A549 treated with dexamethasone at 1 μM for 4 hours (cell line): ENCODE results near the gene DPP9. TPM values are rescaled to one million over a fixed set of nuclear protein-coding genes. Genes with fewer than 3 reads are reported as not detected.

Experiments
- total RNA-seq: library from RNA; stranded (reverse); fragments of 200-300 nt; extraction: Qiagen RNA extraction; gene quantifications from 5 replicates; pipeline ENCODE4 v1.2.3, GENCODE V29; 2022

The DPP9 gene
- total RNA-seq = 49.3 to 65.6 TPM (median 63.7 TPM) in 5 replicates

DNA sequence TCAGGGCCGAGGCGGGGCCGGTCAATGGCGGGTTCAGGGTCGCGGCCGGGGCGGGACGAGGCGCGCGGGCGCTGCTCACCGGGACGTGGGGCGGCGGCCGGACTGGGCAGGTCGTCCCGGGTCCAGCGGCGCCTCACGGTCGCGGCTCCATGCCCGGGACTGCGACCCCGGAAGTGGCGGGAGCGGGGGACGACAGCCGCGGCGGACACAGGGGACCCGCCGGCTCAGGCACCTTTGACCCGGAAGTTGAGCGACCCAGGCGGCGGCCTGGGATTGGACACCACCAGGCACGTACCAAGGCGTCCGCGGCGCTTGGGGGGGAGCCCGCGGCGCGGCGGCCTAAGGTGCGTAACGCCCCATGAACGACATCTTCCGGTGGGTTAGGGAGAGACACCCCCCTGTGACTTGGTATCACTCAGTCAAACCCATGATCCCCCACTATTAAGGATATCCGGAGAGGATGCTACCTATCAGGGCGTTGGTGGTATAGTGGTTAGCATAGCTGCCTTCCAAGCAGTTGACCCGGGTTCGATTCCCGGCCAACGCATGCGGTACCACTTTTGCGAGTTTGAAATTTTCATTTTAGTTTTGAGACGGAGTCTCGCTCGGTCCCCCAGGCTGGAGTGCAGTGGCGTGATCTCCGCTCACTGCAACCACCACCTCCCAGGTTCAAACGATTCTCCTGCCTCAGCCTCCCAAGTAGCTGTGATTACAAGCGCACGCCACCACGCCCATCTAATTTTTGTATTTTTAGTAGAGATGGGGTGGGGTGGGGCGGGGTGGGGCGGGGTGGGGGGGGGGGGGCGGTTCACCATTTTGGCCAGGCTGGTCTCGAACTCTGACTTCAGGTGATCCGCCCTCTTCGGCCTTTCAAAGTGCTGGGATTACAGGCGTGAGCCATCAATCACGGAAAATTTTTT, at the start of gene DPP9:
TSS of gene DPP9 (minus strand) at position 248 of the 920 bp plus-strand sequence. CDS start 3,936 bp downstream, outside the sequence.

GRCh38 chr19:4669723-4670480, 53.7 kb downstream of the DPP9 start, which contains the start of gene MYDGF:
MYDGF (minus strand) TSS chr19:4670342; CDS start chr19:4670334, 8 bp downstream.

DNA sequence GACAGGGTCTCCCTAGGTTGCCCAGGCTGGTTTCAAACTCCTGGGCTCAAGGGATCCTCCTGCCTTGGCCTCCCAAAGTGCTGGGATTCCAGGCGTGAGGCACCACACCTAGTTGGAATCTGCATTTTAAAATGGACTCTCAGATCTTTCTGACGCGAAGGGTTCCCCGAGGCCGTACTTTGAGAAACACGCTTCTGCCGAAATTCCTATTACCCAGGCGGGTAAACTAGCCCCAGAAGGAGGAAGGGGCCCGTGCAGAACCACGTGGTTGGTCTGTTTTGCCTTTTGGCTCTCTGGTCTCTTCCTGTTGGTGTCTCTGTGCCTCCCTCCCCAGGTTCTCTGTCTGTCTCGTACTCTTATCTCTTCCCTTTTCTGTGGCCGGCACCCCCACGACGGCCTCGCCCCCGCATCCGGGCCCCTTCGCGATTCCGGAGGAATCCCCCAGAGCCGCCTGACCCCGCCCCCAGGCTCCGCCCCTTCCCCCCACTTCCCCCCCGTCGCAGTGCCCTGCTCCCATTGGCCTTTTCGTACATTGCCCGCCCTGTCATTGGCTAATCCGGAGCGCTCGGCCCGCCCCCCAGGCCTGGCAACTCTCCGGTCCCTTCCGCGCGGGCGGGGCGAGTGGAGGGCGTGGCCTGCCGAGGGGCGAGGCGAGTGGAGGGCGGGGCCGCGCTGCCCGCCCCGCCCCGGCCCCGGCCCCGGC, 84.7 kb downstream of the DPP9 start, which contains the start of gene TNFAIP8L1:
TSS of gene TNFAIP8L1 (plus strand) at position 689 of the 703 bp plus-strand sequence. CDS start 12,354 bp downstream, outside the sequence.

Other genes starting within 250 kb of the DPP9 start
- gene PLIN4, start 205.4 kb downstream of the DPP9 start, total RNA-seq = 0.05 to 0.20 TPM (median 0.12 TPM) in 5 replicates
- 0.10 to 0.21 TPM (median 0.13 TPM) in 4 of 5 replicates, not detected in the other for gene PLIN5, start 188.6 kb downstream of the DPP9 start, total RNA-seq
- 0.06 to 0.17 TPM (median 0.10 TPM) in 5 replicates for gene LRG1, start 183.8 kb downstream of the DPP9 start, total RNA-seq
- gene SEMA6B, start 164.2 kb downstream of the DPP9 start, total RNA-seq = 3.8 to 7.4 TPM (median 7.0 TPM) in 5 replicates
- 2.9 to 4.4 TPM (median 3.7 TPM) in 5 replicates for gene TNFAIP8L1, start 84.3 kb downstream of the DPP9 start, total RNA-seq
- 113 to 129 TPM (median 124 TPM) in 5 replicates for gene MYDGF, start 53.5 kb downstream of the DPP9 start, total RNA-seq
- 5.7 to 7.2 TPM (median 7.1 TPM) in 5 replicates for gene FEM1A, start 67.9 kb upstream of the DPP9 start, total RNA-seq
- 7.5 to 11.3 TPM (median 10.6 TPM) in 5 replicates for gene TICAM1, start 107.9 kb upstream of the DPP9 start, total RNA-seq
- 143 to 188 TPM (median 167 TPM) in 5 replicates for gene PLIN3, start 143.8 kb upstream of the DPP9 start, total RNA-seq
- not detected in 5 replicates for gene ARRDC5, start 179.1 kb upstream of the DPP9 start, total RNA-seq
- gene UHRF1, start 185.7 kb upstream of the DPP9 start, total RNA-seq = 38.8 to 56.8 TPM (median 54.5 TPM) in 5 replicates
- gene KDM4B, start 245.3 kb upstream of the DPP9 start, total RNA-seq = 6.1 to 11.3 TPM (median 10.2 TPM) in 5 replicates